ENCODE results near the gene STK39.
A peak's percentile ranks its signal among the peaks of the same experiment; 100 is the strongest.

Gene STK39

DNA sequence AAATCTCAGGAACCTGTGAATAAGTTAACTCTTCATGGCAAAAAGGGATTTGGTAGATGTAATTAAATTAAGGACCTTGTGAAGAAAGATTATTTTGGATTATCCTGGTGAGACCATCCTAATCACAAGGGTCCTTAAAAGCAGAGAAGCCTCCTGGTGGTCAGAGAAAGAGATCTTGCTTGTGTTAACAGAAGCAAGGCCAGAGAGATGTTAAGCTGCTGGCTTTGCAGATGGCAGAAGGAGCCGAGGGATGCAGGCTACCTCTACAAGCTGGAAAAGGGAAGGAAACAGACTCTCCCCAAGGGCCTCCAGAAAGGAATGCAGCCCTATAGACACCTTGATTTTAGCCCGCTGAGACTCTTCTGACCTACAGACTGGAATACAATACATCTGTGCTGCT, 197.0 kb downstream of the STK39 start:
- no peak for DNase-seq (ENCODE audit: low spot score)
- TF ChIP-seq, protein P1, sequence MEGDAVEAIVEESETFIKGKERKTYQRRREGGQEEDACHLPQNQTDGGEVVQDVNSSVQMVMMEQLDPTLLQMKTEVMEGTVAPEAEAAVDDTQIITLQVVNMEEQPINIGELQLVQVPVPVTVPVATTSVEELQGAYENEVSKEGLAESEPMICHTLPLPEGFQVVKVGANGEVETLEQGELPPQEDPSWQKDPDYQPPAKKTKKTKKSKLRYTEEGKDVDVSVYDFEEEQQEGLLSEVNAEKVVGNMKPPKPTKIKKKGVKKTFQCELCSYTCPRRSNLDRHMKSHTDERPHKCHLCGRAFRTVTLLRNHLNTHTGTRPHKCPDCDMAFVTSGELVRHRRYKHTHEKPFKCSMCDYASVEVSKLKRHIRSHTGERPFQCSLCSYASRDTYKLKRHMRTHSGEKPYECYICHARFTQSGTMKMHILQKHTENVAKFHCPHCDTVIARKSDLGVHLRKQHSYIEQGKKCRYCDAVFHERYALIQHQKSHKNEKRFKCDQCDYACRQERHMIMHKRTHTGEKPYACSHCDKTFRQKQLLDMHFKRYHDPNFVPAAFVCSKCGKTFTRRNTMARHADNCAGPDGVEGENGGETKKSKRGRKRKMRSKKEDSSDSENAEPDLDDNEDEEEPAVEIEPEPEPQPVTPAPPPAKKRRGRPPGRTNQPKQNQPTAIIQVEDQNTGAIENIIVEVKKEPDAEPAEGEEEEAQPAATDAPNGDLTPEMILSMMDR (IDR thresholded peaks at IDR 0.05; ENCODE audit: extremely low read depth, missing control alignments): no peak

DNA sequence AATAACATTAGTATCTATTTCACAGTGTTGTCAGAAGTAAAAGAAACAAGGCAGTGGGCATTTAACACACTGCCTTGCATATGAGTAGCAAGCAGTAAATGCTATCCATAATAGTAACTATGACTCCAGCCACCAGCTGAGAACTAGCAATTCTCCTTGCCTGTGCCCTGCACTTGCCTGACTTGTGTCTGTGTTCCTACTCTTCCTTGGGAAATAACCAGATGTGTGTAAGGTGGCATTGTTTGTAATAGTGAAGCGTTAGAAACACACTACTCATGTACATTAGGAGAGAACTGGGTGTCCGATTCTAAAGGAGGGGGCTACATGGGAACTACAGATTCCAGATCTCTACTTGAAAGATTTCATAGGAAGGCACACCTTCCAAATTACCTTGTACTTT, 197.8 kb downstream of the STK39 start:
- TF ChIP-seq, protein P1 (IDR thresholded peaks at IDR 0.05; ENCODE audit: extremely low read depth, missing control alignments): no peak
- no peak for DNase-seq (ENCODE audit: low spot score)

DNA sequence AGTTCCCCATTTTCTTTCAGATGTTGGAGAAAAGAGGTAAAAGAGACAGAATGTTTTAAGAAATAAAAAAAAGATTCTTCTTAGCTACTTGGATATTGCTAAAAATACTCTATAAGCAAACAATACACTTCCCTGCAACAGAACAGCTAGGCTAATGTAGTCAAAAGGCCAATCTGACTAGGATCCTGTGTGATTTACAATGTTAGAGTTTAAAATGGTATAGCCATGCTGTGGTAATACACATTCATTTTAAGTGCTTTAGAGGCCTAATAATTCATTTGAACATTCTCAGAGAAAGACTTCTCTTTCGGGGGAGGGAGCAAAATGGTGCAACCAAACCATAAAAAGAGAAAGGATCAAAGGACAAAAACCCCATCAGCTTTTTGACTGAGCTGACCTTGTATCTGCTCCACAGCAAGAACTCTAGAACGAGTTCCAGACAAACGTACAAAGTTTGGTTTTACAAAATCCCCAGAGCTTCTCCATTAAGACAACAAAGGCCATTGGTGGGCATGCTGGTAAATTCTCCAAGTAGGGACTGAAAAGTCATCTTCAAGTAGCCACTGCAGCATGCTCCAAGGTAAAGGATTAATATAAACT, 200.2 kb downstream of the STK39 start:
- TF ChIP-seq, protein P1 (IDR thresholded peaks at IDR 0.05; ENCODE audit: extremely low read depth, missing control alignments): no peak
- DNase-seq (ENCODE audit: low spot score): no peak

DNA sequence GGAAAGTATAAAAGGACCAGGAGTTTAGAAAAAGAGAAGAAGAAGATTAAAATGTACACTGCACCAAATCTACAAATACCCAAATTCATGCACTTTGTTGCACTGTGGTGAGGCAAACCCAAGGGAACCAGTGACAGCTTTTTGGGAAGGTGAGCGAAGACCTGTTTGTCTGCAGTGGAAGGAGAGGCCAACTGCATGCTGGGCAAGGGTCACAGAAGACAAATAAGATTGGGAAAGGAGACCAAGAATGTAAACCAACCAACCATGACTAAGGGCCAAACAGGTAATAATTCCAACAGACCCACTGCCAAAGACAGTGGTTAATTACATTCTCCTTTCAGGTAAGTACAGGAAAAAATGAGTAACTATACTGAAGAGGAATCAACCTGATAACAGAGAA, 202.8 kb downstream of the STK39 start:
- DNase-seq (ENCODE audit: low spot score): no peak
- TF ChIP-seq, protein P1 (IDR thresholded peaks at IDR 0.05; ENCODE audit: extremely low read depth, missing control alignments): no peak

DNA sequence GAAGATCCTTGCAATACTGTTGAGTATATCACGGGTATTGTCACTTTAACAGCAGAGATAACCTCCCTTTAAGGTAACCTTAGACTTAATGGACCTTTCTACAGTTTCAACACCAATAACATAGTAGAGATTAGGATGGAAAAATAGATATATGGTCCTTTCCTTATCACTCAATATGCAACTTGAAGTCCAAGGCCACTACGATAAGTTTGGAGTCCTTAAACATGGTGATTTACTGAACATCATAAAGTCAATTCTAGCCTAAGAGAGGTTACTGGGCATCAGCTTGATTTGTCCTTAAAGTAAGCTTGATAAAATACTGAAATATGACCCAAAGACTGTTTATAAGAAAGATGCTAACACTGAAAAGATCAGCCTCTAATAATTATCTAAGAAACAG, 203.2 kb downstream of the STK39 start:
- TF ChIP-seq, protein P1 (IDR thresholded peaks at IDR 0.05; ENCODE audit: extremely low read depth, missing control alignments): no peak
- DNase-seq (ENCODE audit: low spot score): no peak

DNA sequence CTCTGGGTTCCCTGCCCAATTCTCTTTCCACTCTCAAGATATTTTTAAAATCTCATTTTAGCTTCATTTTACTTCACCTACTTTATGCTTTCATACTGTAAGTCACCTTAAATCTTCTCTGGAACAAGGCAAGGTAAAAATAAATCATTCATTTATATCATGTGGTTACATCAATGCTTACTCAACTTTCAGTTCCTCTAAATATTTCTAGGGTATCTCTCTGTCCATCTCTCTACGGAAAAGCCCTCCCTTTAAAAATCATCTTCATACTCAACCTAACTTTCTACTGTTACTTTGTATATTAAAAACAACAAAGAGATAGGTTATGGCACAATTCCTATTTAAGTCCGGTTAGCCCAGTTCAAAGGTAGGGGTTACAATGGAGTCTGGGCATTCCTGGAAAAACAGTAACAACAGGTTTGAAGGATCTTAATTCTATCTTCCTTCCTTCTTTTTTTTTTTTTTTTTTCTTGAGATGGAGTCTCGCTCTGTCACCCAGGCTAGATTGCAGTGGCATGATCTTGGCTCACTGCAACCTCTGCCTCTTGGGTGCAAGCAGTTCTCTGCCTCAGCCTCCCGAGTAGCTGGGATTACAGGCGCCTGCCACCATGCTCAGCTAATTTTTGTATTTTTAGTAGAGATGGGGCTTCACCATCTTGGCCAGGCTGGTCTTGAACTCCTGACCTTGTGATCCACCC, 205.1 kb downstream of the STK39 start:
- DNase-seq (ENCODE audit: low spot score): peak; percentile 61

DNA sequence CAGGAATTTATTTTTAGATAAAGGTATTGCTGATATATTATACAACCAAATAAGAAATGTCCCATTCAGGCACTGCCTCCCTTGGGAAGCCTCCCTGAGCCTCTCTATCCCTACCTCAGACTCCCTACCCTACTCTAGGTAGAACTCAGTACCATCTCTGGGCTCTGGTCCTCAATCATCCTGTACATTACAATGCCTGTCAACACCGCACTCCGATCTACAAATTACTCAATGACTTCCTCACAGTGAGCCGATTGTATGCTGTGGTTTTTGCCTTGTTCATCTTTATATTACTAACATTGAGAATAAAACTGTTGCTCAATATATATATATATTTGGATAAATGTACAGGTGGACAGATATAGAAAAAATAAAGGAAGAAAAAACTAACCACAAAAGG, 207.5 kb downstream of the STK39 start:
- TF ChIP-seq, protein P1 (IDR thresholded peaks at IDR 0.05; ENCODE audit: extremely low read depth, missing control alignments): no peak
- no peak for DNase-seq (ENCODE audit: low spot score)

DNA sequence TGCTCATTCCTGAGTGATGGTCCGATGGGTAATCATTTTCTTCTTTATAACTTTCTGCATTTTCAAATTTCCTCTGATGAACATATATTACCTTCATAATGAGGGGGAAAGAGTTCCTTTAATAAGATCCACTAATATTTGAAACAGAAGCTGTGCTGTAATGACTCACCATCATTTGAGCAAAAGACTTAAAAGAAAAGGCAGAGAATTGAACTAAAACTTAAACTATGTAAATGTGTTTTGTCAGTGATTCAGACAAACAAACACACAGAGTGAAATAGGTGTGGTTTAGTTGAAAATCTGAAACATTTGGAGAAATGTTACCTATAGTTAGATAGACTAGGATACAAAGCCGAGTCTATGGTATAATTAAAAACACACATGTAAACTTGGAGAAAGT, 209.6 kb downstream of the STK39 start:
- DNase-seq (ENCODE audit: low spot score): no peak
- TF ChIP-seq, protein P1 (IDR thresholded peaks at IDR 0.05; ENCODE audit: extremely low read depth, missing control alignments): no peak

All from GM20000 (cell line).